ENCODE measurements around the gene ITPR2.

Gene ITPR2

DNA sequence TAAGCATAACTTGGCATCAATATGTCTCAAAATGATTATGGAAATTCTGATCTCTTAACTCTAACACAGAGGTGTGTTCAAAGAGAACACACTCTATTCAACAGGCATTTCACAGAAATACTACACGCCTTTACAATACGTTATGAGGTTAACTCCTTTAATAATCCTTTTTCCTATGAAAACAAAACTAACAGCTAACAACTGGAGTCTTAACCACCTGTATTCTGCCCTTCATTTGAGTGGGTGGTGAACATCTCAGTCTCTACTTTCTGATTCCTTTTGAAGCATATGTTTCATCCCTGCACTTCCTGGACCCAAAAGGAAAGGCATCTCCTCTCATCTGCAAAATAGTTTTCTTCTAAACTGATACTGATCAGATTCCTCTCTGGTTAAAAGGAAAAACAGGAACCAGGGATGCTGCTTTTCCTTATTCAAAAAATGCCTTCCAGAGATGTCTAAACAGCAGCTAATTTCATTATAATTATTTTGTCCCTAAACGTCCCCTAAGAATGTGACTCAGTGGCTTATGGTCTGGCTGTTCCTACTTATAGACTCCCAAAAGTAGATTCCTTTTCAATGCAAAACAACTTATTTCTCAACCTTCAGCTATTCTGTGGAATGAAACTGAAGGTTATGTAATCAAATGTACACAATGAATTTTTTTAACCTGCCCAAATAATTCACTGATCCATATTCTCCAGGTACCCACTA is 24.1 kb downstream of the ITPR2 start:
- no peak overlapping the region for H3K4me2 ChIP-seq (ENCODE audit: low read length, poor library complexity, severe bottlenecking)
- H3K4me3 ChIP-seq (ENCODE audit: insufficient read depth in 1 of 2, low read depth in 1 of 2, low read length in 2 of 2) = no peak overlapping the region
- H3K9ac ChIP-seq (ENCODE audit: low read length) = no peak overlapping the region
- H2AFZ ChIP-seq (ENCODE audit: low read depth, low read length) = no peak overlapping the region
- WGBS = 98% methylated on average over 2 of the region's 3 CpGs
- no peaks in the 10 kb centered on the region for H3K36me3 ChIP-seq (ENCODE audit: control insufficient read depth in 1 of 2, insufficient read depth in 2 of 2, low read depth in 1 of 2, low read length in 2 of 2)
- peaks cover 4% of the 10 kb centered on the region for H3K4me1 ChIP-seq (ENCODE audit: control insufficient read depth, insufficient read depth, low read depth, low read length)
- H2BK15ac ChIP-seq (ENCODE audit: low read depth, poor library complexity, severe bottlenecking) = no peak overlapping the region
- H3K4ac ChIP-seq (ENCODE audit: low read depth in 1 of 2, low read length in 2 of 2) = no peak overlapping the region
- no peak overlapping the region for H3K18ac ChIP-seq (ENCODE audit: low read depth in 1 of 2, low read length in 2 of 2)
- H2BK120ac ChIP-seq (ENCODE audit: low read depth, low read length) = no peak overlapping the region
- H3K27ac ChIP-seq (ENCODE audit: low read length, poor library complexity, severe bottlenecking) = no peak overlapping the region
- H3K14ac ChIP-seq (ENCODE audit: low read length in 2 of 2) = no peak overlapping the region
- no peak overlapping the region for H2BK5ac ChIP-seq (ENCODE audit: low read depth, low read length, poor library complexity, severe bottlenecking)
- H3K79me1 ChIP-seq (replicated peaks; ENCODE audit: low read length, poor library complexity, severe bottlenecking) = peaks cover 18% of the 10 kb centered on the region
- no peaks in the 10 kb centered on the region for H3K9me3 ChIP-seq (ENCODE audit: control insufficient read depth, low read length)
- H2AK5ac ChIP-seq (ENCODE audit: low read length, severe bottlenecking) = no peak overlapping the region
- no peak overlapping the region for H4K8ac ChIP-seq (ENCODE audit: low read length)
- no peak overlapping the region for H3K23ac ChIP-seq (ENCODE audit: low read length in 2 of 2)
- DNase-seq = no peak
- H4K91ac ChIP-seq (ENCODE audit: low read length) = no peak overlapping the region
- no peaks in the 10 kb centered on the region for H3K27me3 ChIP-seq (ENCODE audit: control insufficient read depth in 1 of 2, insufficient read depth in 1 of 2, low read length in 2 of 2)
- no peak overlapping the region for H2BK12ac ChIP-seq (ENCODE audit: low read length in 2 of 2)

DNA sequence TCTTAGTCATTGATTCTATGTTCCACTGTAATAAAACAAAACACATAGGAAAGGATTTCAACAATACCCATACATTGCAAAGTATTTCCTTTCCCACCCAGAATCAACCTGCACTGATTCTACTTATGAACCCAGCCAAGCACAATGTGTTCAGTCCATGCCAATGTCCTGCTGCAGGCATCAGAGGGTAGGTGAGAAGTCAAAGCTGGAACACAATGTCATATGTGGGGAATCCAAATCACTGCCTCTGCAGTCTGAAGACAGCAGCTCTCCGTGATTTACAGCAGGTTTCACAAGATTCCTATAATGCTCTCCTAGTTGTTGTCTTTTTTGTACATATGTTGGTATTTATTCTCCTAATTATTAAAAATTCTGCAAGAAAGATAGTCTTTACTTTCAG is 25.7 kb downstream of the ITPR2 start:
- Histone ChIP-seq H3K9ac (ENCODE audit: low read length) (no peak overlapping the region), H3K4me1 (ENCODE audit: control insufficient read depth, insufficient read depth, low read depth, low read length) (peaks cover 4% of the 10 kb centered on the region), H2BK12ac (ENCODE audit: low read length in 2 of 2) (no peak overlapping the region), H2BK5ac (ENCODE audit: low read depth, low read length, poor library complexity, severe bottlenecking) (no peak overlapping the region), H3K36me3 (ENCODE audit: control insufficient read depth in 1 of 2, insufficient read depth in 2 of 2, low read depth in 1 of 2, low read length in 2 of 2) (no peaks in the 10 kb centered on the region), H2AK5ac (ENCODE audit: low read length, severe bottlenecking) (peak overlapping the region; percentile 4), H3K4ac (ENCODE audit: low read depth in 1 of 2, low read length in 2 of 2) (no peak overlapping the region), H3K4me2 (ENCODE audit: low read length, poor library complexity, severe bottlenecking) (no peak overlapping the region), H2BK15ac (ENCODE audit: low read depth, poor library complexity, severe bottlenecking) (no peak overlapping the region), H3K27me3 (ENCODE audit: control insufficient read depth in 1 of 2, insufficient read depth in 1 of 2, low read length in 2 of 2) (no peaks in the 10 kb centered on the region), H2BK120ac (ENCODE audit: low read depth, low read length) (no peak overlapping the region), H3K4me3 (ENCODE audit: insufficient read depth in 1 of 2, low read depth in 1 of 2, low read length in 2 of 2) (no peak overlapping the region), H2AFZ (ENCODE audit: low read depth, low read length) (no peak overlapping the region), H3K79me1 (replicated peaks; ENCODE audit: low read length, poor library complexity, severe bottlenecking) (peaks cover 14% of the 10 kb centered on the region), H3K14ac (ENCODE audit: low read length in 2 of 2) (no peak overlapping the region), H3K23ac (ENCODE audit: low read length in 2 of 2) (no peak overlapping the region), H3K18ac (ENCODE audit: low read depth in 1 of 2, low read length in 2 of 2) (no peak overlapping the region), H3K27ac (ENCODE audit: low read length, poor library complexity, severe bottlenecking) (no peak overlapping the region), H4K8ac (ENCODE audit: low read length) (no peak overlapping the region), H3K9me3 (ENCODE audit: control insufficient read depth, low read length) (no peaks in the 10 kb centered on the region), H4K91ac (ENCODE audit: low read length) (no peak overlapping the region)
- DNase-seq = no peak
- WGBS = no CpG with 5 or more reads among the region's 1 CpG

DNA sequence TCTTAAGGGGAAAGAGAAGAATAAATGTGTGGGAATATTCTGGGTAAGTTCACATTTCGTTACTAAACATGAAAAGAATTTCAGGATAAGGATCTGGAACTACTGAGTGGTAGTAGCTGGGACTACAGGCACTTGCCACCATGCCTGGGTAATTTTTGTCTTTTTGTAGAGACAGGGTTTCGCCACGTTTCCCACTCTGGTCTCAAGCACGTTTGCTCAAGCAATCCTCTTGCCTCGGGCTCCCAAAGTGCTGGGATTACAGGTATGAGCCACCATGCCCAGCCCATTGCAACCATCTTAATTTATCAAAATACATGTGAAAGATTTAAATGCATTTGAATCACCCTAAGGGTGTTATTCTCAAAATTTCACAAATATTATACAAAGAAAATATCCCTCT is 26.4 kb downstream of the ITPR2 start:
- peaks cover 17% of the 10 kb centered on the region for H3K79me1 ChIP-seq (replicated peaks; ENCODE audit: low read length, poor library complexity, severe bottlenecking)
- no peaks in the 10 kb centered on the region for H3K27me3 ChIP-seq (ENCODE audit: control insufficient read depth in 1 of 2, insufficient read depth in 1 of 2, low read length in 2 of 2)
- no peak overlapping the region for H4K8ac ChIP-seq (ENCODE audit: low read length)
- H2BK15ac ChIP-seq (ENCODE audit: low read depth, poor library complexity, severe bottlenecking) = no peak overlapping the region
- H3K4me3 ChIP-seq (ENCODE audit: insufficient read depth in 1 of 2, low read depth in 1 of 2, low read length in 2 of 2) = no peak overlapping the region
- no peak overlapping the region for H3K4me2 ChIP-seq (ENCODE audit: low read length, poor library complexity, severe bottlenecking)
- H2AFZ ChIP-seq (ENCODE audit: low read depth, low read length) = no peak overlapping the region
- H3K4me1 ChIP-seq (ENCODE audit: control insufficient read depth, insufficient read depth, low read depth, low read length) = peaks cover 4% of the 10 kb centered on the region
- no peak overlapping the region for H2BK120ac ChIP-seq (ENCODE audit: low read depth, low read length)
- no peak overlapping the region for H3K18ac ChIP-seq (ENCODE audit: low read depth in 1 of 2, low read length in 2 of 2)
- H3K27ac ChIP-seq (ENCODE audit: low read length, poor library complexity, severe bottlenecking) = peak overlapping the region; percentile 41
- 96% methylated on average over 5 of the region's 5 CpGs for WGBS
- H3K14ac ChIP-seq (ENCODE audit: low read length in 2 of 2) = no peak overlapping the region
- no peaks in the 10 kb centered on the region for H3K36me3 ChIP-seq (ENCODE audit: control insufficient read depth in 1 of 2, insufficient read depth in 2 of 2, low read depth in 1 of 2, low read length in 2 of 2)
- no peak for DNase-seq
- H3K23ac ChIP-seq (ENCODE audit: low read length in 2 of 2) = no peak overlapping the region
- H3K4ac ChIP-seq (ENCODE audit: low read depth in 1 of 2, low read length in 2 of 2) = no peak overlapping the region
- no peak overlapping the region for H4K91ac ChIP-seq (ENCODE audit: low read length)
- H3K9me3 ChIP-seq (ENCODE audit: control insufficient read depth, low read length) = no peaks in the 10 kb centered on the region
- no peak overlapping the region for H2BK12ac ChIP-seq (ENCODE audit: low read length in 2 of 2)
- no peak overlapping the region for H2BK5ac ChIP-seq (ENCODE audit: low read depth, low read length, poor library complexity, severe bottlenecking)
- no peak overlapping the region for H3K9ac ChIP-seq (ENCODE audit: low read length)
- H2AK5ac ChIP-seq (ENCODE audit: low read length, severe bottlenecking) = no peak overlapping the region

DNA sequence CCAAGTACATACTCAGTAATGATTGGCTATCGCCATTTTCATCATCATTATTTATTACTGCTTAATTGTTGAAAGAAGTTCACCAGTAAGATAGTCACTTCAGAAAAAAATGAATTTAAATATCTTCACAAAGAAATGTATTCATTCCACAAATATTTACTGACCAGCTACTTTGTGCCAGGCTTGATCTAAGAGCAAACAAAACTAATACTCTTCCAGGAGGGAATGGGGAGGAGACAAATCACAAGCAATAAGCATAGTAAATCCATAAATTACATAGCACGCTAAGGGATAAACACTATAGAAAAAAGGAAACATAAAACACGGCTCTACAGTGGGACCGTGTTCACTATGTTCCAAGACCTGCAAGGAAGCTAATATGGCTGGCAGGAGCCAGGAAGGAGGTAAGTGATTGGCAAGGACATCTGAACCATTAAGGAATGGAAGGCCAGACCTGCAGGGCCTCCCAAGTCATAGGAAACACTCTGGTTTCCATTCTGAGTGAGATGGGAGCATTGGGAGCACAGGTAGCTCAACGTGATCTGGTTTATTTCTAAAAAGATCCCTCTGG is 27.5 kb downstream of the ITPR2 start:
- DNase-seq = no peak
- Histone ChIP-seq H3K9me3 (ENCODE audit: control insufficient read depth, low read length) (no peaks in the 10 kb centered on the region), H2BK120ac (ENCODE audit: low read depth, low read length) (no peak overlapping the region), H2AK5ac (ENCODE audit: low read length, severe bottlenecking) (no peak overlapping the region), H3K27ac (ENCODE audit: low read length, poor library complexity, severe bottlenecking) (no peak overlapping the region), H3K9ac (ENCODE audit: low read length) (no peak overlapping the region), H3K79me1 (replicated peaks; ENCODE audit: low read length, poor library complexity, severe bottlenecking) (peaks cover 24% of the 10 kb centered on the region), H2AFZ (ENCODE audit: low read depth, low read length) (no peak overlapping the region), H4K91ac (ENCODE audit: low read length) (no peak overlapping the region), H2BK5ac (ENCODE audit: low read depth, low read length, poor library complexity, severe bottlenecking) (no peak overlapping the region), H3K4me2 (ENCODE audit: low read length, poor library complexity, severe bottlenecking) (no peak overlapping the region), H3K4ac (ENCODE audit: low read depth in 1 of 2, low read length in 2 of 2) (no peak overlapping the region), H4K8ac (ENCODE audit: low read length) (no peak overlapping the region), H2BK15ac (ENCODE audit: low read depth, poor library complexity, severe bottlenecking) (no peak overlapping the region), H3K36me3 (ENCODE audit: control insufficient read depth in 1 of 2, insufficient read depth in 2 of 2, low read depth in 1 of 2, low read length in 2 of 2) (peaks cover 0 to 4% of the 10 kb centered on the region in 2 experiments), H3K27me3 (ENCODE audit: control insufficient read depth in 1 of 2, insufficient read depth in 1 of 2, low read length in 2 of 2) (no peaks in the 10 kb centered on the region), H3K23ac (ENCODE audit: low read length in 2 of 2) (no peak overlapping the region), H3K4me1 (ENCODE audit: control insufficient read depth, insufficient read depth, low read depth, low read length) (peaks cover 4% of the 10 kb centered on the region), H3K4me3 (ENCODE audit: insufficient read depth in 1 of 2, low read depth in 1 of 2, low read length in 2 of 2) (no peak overlapping the region), H3K14ac (ENCODE audit: low read length in 2 of 2) (no peak overlapping the region), H2BK12ac (ENCODE audit: low read length in 2 of 2) (no peak overlapping the region), H3K18ac (ENCODE audit: low read depth in 1 of 2, low read length in 2 of 2) (no peak overlapping the region)
- WGBS = 94% methylated on average over 3 of the region's 5 CpGs

Data from mesenchymal stem cell (in vitro differentiated cells and primary cell).